C4-2B (cell line): ENCODE measurements around the gene ESYT2.

ENCODE experiments used
- ZFX ChIP-seq: fragments of 450-650 bp; IDR thresholded peaks from 2 replicates; pipeline ENCODE4 v1.6.1; 2017
- TF ChIP-seq, protein P1 (sequence below): fragments of 450-650 bp; conservative IDR thresholded peaks from 2 replicates; pipeline ENCODE4 v1.5.1; 2017; ENCODE audit warnings: mild to moderate bottlenecking

GRCh38 chr7:158732494-158733219 is 96.7 kb downstream of the ESYT2 start:
- TF ChIP-seq, protein P1, sequence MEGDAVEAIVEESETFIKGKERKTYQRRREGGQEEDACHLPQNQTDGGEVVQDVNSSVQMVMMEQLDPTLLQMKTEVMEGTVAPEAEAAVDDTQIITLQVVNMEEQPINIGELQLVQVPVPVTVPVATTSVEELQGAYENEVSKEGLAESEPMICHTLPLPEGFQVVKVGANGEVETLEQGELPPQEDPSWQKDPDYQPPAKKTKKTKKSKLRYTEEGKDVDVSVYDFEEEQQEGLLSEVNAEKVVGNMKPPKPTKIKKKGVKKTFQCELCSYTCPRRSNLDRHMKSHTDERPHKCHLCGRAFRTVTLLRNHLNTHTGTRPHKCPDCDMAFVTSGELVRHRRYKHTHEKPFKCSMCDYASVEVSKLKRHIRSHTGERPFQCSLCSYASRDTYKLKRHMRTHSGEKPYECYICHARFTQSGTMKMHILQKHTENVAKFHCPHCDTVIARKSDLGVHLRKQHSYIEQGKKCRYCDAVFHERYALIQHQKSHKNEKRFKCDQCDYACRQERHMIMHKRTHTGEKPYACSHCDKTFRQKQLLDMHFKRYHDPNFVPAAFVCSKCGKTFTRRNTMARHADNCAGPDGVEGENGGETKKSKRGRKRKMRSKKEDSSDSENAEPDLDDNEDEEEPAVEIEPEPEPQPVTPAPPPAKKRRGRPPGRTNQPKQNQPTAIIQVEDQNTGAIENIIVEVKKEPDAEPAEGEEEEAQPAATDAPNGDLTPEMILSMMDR = no peak
- TF ChIP-seq ZFX = no peak
